H54 (cell line): ENCODE data around the gene LDB2.

Source experiments
- DNase-seq: peaks from one replicate; pipeline ENCODE4 v3.0.0; 2011; ENCODE audit warnings: low spot score, mixed read lengths; ENCODE audit not compliant: insufficient read length
- FAIRE-seq: peaks from 3 replicates; lab custom pipeline; 2011; peaks lifted over from hg19 to GRCh38; lab: Jason Lieb, UNC
- POLR2A ChIP-seq: IDR thresholded peaks from 2 replicates; pipeline ENCODE4 v1.6.1; 2011; ENCODE audit warnings: low read depth, mild to moderate bottlenecking, low read length

Gene LDB2

DNA sequence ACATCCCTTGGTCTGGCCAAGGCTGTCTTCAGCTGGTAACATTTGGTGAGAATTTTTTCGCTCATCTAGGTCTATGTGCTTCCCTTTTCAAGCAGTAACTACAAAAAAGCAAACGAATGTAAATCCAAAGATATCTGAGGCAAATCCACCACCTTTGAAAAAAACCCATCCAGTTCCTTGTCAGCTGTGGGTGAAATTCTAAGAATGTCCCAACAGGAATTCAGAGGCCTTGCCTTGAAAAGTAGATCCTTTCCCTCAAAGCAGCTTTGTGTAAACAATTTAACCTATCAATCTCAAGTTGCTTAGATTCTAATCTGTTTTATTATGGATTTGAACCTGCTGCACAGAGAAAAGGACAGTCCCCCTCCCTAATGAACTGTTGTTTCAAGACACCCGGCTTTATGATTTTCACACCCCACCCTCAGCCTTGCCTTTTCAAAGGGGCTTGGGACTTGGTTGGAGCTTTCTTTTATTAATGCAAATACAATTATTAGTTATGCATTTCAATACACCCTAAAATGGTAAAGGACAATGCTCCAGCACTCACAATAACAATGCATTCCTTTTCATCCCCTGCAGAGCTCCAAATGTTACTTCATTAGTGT lies 166.6 kb downstream of the LDB2 start:
- DNase-seq (no peak), FAIRE-seq (no peak)

DNA sequence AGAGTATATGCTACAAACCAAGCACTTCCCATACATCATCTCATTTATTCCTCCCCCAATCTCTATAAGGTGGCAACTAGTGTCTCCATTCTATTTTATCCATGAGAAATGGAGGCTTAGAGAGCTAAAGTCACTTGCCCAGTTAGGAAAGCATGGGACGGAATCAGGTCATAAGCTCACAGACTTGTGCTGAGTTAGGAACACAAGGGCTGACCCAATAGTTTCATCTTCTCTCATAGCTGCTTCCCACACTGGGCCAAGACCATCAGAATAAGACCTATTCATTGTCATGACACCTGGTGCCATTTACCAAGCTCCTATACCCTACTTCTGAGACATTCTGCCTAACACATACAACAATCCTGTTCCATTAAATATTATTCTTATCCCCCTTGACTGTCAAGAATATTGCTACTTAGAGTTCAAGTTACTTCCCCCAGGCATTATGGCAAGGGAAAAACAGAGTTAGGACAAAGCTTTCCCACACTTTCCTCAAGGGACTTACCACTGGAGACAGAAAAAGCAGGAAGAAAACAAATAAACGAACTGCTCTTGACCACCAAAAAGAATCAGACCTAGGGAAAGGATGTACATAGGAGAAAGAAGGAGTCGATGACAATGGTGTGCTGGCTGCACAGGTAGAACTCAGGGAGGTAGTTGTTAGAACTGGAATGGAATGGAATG lies 167.8 kb downstream of the LDB2 start:
- FAIRE-seq: no peak

More for the DNA sequence above, 166.6 kb downstream of the LDB2 start:
- TF ChIP-seq POLR2A: no peak

GRCh38 chr4:16729336-16729735 lies 169.1 kb downstream of the LDB2 start:
- FAIRE-seq (no peak), DNase-seq (no peak)
- TF ChIP-seq POLR2A: no peak

More for the DNA sequence above, 167.8 kb downstream of the LDB2 start:
- no peak for DNase-seq
- no peak for TF ChIP-seq POLR2A

GRCh38 chr4:16728849-16729248 lies 169.6 kb downstream of the LDB2 start:
- DNase-seq (no peak), FAIRE-seq (no peak)

GRCh38 chr4:16728111-16728510 lies 170.3 kb downstream of the LDB2 start:
- FAIRE-seq: no peak
- no peak for TF ChIP-seq POLR2A

More at GRCh38 chr4:16728849-16729248, 169.6 kb downstream of the LDB2 start:
- TF ChIP-seq POLR2A: no peak

GRCh38 chr4:16727218-16727617 lies 171.2 kb downstream of the LDB2 start:
- DNase-seq (no peak), FAIRE-seq (no peak)
- TF ChIP-seq POLR2A: no peak

More at GRCh38 chr4:16728111-16728510, 170.3 kb downstream of the LDB2 start:
- no peak for DNase-seq

DNA sequence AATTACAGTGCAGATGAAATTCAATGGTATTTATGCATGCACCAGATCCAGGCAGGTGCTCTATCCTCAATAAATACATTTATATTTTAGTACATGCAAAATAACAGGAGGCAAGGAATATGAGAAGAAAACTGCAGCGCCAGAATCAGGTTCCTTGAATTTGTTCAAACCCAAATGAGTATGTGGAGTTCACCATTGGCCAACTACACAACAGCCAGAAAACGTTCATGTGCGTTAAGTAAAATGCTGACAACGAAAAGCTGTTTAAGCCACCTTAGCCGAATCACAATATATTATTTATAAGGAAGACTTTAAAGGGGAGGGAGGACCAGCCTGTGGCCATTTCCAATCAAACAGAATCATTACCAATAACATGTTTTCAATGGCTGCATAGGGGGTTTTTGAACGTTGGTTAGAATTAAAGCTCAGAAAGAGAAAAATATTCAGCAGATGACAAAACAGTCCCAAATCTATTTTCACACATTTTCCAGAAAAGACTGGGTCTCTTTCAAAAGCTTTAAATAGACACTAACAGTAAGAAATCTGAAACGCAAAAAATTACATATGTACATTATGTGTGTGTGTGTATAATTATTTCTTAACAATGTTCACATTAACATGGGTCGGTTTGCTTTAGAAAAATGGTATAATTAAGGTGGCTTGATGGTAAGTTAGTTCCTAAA lies 171.9 kb downstream of the LDB2 start:
- FAIRE-seq (no peak), DNase-seq (no peak)
- no peak for TF ChIP-seq POLR2A

DNA sequence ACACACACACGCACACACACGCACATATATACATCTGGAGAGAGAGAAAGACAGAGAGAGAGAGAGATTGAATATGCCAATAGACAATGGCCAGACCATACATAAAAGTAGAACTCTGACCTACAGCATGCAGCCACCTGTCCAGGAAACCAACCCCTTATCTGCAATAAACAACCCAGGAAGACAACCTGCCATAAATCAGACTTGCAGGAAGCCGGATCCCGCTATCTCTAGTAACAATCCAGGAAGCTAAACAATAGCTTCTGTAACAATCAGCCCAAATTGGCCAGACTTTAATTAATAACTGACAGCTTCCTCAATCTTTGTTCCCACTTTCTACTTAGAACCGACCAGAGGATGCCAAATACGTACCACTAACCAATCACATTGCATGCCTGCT lies 173.2 kb downstream of the LDB2 start:
- DNase-seq (no peak), FAIRE-seq (no peak)
- TF ChIP-seq POLR2A: no peak

DNA sequence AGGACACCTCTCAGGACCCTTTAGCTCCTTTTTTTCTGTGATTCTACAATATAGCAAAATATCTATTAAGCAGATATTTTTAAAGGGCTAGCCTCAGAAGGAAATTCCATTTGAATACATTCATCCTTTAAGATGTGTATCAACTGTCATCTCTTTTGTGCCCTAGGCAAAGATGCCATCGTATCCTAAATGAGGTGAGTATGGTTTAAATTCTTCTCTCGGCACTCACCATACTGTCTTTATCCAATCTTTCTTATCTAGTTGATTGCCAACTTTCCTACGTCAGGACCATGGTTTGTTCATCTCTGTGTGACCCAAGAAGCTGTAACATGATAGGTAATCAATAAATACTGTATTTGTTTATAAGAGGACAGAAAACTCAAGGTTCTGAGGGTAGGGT lies 176.0 kb downstream of the LDB2 start:
- DNase-seq (no peak), FAIRE-seq (no peak)
- no peak for TF ChIP-seq POLR2A

- DNase-seq: no peak
- no peak for FAIRE-seq
- no peak for TF ChIP-seq POLR2A
Observed at GRCh38 chr4:16721613-16722291, 176.7 kb downstream of the LDB2 start.

DNA sequence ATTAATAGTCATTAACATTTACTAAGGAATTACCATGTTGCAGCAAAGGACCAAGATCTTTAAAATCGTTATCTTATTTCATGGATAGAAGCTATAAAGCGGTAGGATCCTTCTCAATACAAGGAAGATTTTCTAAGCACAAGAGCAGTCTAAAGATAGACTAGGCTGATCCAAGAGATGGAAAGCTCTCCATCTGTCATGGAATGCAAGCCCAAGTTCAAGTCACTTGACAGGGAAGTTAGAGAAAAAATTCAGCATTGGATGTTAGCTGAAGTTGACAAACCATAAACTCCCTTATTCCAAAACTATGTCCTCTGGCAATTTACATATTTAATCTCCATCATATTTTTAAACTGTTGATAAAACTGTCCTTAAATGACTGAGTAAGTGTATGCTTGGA lies 177.7 kb downstream of the LDB2 start:
- no peak for TF ChIP-seq POLR2A
- no peak for FAIRE-seq
- no peak for DNase-seq

GRCh38 chr4:16717266-16717970 lies 181.0 kb downstream of the LDB2 start:
- FAIRE-seq (no peak), DNase-seq (no peak)
- TF ChIP-seq POLR2A: no peak

DNA sequence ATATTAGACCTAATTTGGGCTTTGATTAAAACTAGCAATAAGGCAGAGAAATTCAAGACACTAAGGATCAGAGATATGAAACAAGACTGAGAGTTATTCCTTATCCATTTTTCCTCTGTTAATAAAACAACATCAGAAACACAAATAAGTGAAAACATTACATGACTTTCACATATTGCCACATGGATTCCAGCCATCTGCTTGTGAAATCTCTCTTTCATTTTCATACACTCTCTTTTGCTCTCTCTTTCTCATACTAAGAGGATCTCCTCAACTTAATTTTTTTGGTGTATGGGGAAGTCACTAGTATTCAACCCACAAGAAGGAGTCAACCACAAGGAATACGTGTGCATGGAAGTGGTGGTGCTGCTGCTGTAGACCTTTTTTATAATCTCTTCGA lies 183.0 kb downstream of the LDB2 start:
- no peak for FAIRE-seq
- no peak for DNase-seq
- no peak for TF ChIP-seq POLR2A
